Left lung (tissue), 10 donors: ENCODE results near the gene CCL4. TPM values are rescaled to one million over a fixed set of nuclear protein-coding genes. Genes with fewer than 3 reads are reported as not detected.
"Not testable (repeated sequence)": the region's sequence is repeated elsewhere in the genome, so short reads cannot be mapped to it uniquely, and the experiment has no call there.

Source experiments
- ATAC-seq: fragments of 200-7000 bp; cut with Tn5 transposase; one replicate; pipeline ENCODE4 v1.9.1; 2020; ENCODE audit warnings: moderate library complexity
- DNase-seq, 4 donors: peaks; one replicate each; pipeline ENCODE4 v3.0.0-alpha.2; 2013 to 2020
- H3K27ac ChIP-seq, 2 donors: fragments of 200-600 bp; sonication (generic) in 1 of 2; one replicate each; pipeline versions ENCODE4 v1.5.0 to v1.8.0; 2020 to 2021
- H3K27me3 ChIP-seq, 2 donors: fragments of 200-600 bp; sonication (generic) in 1 of 2; one replicate each; pipeline versions ENCODE4 v1.5.0 to v1.8.0; 2020 to 2021
- H3K36me3 ChIP-seq, 2 donors: fragments of 200-600 bp; sonication (generic) in 1 of 2; one replicate each; pipeline versions ENCODE4 v1.5.0 to v1.8.0; 2020 to 2021
- H3K4me1 ChIP-seq, 2 donors: fragments of 200-600 bp; one replicate each; pipeline ENCODE4 v1.8.0; 2021
- H3K4me3 ChIP-seq, 2 donors: fragments of 200-600 bp; sonication (generic) in 1 of 2; one replicate each; pipeline versions ENCODE4 v1.5.0 to v1.8.0; 2020 to 2021; ENCODE audit warnings: mild to moderate bottlenecking in 1 of 2
- H3K9me3 ChIP-seq, 2 donors: fragments of 200-600 bp; sonication (generic) in 1 of 2; one replicate each; pipeline versions ENCODE4 v1.5.0 to v1.8.0; 2020 to 2021
- intact Hi-C, 2 donors: fragments of 100-400 bp; cut with DNase I; formaldehyde crosslinking; loops; one replicate each; pipeline versions ENCODE4 v1.11.2 to v1.14.2; 2022
- polyA plus RNA-seq, 6 donors: library from polyadenylated mRNA; unstranded; fragments of 120-200 nt; gene quantifications; one replicate each; pipeline ENCODE4 v1.2.1, GENCODE V29; 2013; ENCODE audit not compliant: insufficient read length in 6 of 6
- total RNA-seq, 2 donors: library from RNA; stranded (reverse); fragmentation: NEBNext Ultra II Directional; extraction: Animal tissue kit (Norgen Biotek cat#: 25700); gene quantifications; one replicate each; pipeline ENCODE4 v1.2.1, GENCODE V29; 2021
- TF ChIP-seq, protein P1 (sequence below), 2 donors: fragments of 200-600 bp; sonication (generic) in 1 of 2; IDR thresholded peaks; one replicate each; pipeline versions ENCODE4 v1.5.0 to v1.8.0; 2021; ENCODE audit warnings: antibody characterized with exemption in 2 of 2
- donor health status: DM: no; HTN: yes; CAD: no.
- donor health status: DM: no; HTN: no; CAD: no.

The CCL4 gene
- total and polyA plus RNA-seq, 8 donors, result 0.72 to 62.0 (median 6.6) TPM

DNA sequence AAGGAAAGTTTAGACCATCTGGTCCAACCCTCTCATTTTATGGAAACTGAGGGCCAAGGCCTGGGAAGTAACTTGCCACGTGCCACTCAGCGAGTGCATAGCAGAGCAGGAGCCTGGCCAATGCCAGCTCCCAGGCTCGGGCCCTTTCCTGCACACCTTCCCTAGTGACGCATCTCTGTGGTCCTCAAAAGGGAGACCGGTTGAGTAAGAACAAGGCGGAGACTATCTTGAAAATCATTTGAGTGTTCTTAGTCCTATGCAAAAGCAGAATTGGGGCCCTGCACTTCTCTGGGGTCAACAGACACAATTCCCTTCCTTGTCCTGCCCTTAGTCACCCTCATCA lies 2.8 kb downstream of the CCL4 start:
- no peak overlapping the region for H3K27ac ChIP-seq
- H3K9me3 ChIP-seq, result no peaks in the 10 kb centered on the region
- no peaks in the 10 kb centered on the region for H3K27me3 ChIP-seq
- peaks cover 0 to 51% of the 10 kb centered on the region in 2 donors for H3K4me1 ChIP-seq
- ATAC-seq (no peak), DNase-seq (no peak)
- intact Hi-C loops, result no loop called here
- H3K4me3 ChIP-seq, result no peak overlapping the region
- TF ChIP-seq, protein P1, sequence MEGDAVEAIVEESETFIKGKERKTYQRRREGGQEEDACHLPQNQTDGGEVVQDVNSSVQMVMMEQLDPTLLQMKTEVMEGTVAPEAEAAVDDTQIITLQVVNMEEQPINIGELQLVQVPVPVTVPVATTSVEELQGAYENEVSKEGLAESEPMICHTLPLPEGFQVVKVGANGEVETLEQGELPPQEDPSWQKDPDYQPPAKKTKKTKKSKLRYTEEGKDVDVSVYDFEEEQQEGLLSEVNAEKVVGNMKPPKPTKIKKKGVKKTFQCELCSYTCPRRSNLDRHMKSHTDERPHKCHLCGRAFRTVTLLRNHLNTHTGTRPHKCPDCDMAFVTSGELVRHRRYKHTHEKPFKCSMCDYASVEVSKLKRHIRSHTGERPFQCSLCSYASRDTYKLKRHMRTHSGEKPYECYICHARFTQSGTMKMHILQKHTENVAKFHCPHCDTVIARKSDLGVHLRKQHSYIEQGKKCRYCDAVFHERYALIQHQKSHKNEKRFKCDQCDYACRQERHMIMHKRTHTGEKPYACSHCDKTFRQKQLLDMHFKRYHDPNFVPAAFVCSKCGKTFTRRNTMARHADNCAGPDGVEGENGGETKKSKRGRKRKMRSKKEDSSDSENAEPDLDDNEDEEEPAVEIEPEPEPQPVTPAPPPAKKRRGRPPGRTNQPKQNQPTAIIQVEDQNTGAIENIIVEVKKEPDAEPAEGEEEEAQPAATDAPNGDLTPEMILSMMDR (IDR thresholded peaks at IDR 0.05), result no peak
- H3K36me3 ChIP-seq, result no peaks in the 10 kb centered on the region

DNA sequence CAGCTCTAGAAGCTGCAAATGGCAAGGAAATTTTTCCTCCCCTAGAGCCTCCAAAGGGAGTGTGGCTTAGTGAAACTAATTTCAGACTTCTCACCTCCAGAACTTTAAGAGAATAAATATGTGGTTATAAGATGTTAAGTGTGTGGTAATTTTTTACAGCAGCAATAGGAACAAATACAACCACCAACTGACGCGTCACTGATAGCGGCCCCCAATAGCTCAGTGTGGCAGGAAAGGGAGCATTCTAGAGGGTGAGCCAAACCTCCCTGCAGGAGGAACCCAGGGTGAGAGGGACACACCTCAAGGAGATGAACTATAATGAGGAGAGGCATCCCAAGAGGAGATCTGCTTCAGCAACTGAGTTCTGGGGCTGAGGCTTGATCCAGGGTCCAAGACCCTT lies 4.0 kb downstream of the CCL4 start:
- Histone ChIP-seq H3K9me3 (peaks cover 0 to 2% of the 10 kb centered on the region in 2 donors), H3K36me3 (no peaks in the 10 kb centered on the region), H3K4me1 (peaks cover 0 to 48% of the 10 kb centered on the region in 2 donors), H3K4me3 (no peak overlapping the region), H3K27ac (peak overlapping the region in 1 of 2 donors; percentile 45), H3K27me3 (no peaks in the 10 kb centered on the region)
- intact Hi-C loops, result no loop called here
- DNase-seq, result no peak
- no peak for ATAC-seq
- TF ChIP-seq, protein P1 (IDR thresholded peaks at IDR 0.05), result no peak

DNA sequence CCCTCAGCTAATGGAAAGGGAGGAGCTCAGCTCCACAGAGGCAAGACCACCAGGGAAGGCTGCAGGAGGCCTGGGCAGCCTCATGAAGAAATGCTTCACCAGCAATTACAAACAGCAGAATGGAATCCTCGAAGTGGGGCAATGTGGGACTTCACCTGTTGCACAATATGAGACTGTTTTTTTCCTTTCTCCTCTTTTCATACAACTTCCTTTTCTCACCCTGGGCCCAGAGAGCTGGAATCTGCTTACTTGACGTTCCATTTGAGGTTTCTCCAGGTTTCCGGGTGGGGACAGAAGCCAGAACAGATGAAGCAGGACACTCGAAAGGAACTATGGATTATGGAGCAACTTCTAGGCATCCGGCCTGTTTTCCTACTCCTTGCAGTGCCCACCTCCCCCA lies 4.6 kb downstream of the CCL4 start:
- not testable (repeated sequence) for ATAC-seq, DNase-seq

DNA sequence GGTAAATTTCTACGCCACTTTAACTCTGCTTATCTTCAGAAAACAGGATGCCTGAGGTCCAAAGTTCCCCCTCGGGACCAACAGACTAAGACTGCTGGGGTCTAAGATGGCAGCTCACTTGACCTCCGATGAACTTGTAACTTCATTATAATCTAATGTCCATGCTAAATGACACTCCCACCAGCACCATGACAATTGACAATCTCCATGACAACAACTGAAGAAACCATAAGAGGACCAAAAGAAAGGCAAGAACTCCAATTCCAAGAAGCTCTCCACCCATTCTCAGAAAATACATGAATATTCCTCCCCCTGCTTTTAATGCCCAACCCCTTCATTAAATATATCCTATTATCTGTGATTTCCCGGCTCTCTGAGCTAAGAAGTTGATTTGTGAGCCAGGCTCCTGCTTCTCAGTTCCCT lies 7.5 kb downstream of the CCL4 start:
- intact Hi-C loops, result no loop called here
- H3K27ac ChIP-seq, result no peak overlapping the region
- ATAC-seq, result no peak

More for the DNA sequence above, 4.6 kb downstream of the CCL4 start:
- H3K4me3 ChIP-seq, H3K9me3 ChIP-seq, intact Hi-C loops, H3K27me3 ChIP-seq, H3K36me3 ChIP-seq: not testable (repeated sequence)
- Histone ChIP-seq H3K27ac (peak overlapping the region in 1 of 2 donors; percentile 45), H3K4me1 (peaks cover 0 to 42% of the 10 kb centered on the region in 2 donors)

DNA sequence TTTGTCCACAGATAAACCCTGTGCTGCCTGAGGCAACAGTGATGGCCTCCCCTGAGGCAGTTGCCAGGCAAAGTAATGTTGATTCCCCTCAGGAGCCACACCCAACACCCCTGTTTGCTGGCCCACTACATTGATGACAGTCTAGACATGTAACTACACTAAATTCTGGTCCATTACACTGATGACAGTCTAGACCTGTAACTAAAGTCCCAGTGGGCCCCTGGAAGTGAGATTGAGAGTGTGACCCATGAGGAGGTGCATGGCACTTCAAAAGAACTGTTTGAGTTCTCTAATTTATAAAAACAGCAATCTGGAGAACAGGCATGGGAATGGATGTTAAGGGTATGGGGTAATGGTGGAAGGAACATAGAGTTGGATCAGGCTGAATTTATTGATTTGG lies 8.9 kb downstream of the CCL4 start:
- peaks cover 0 to 16% of the 10 kb centered on the region in 2 donors for H3K4me1 ChIP-seq
- no peak overlapping the region for H3K27ac ChIP-seq
- ATAC-seq, result no peak
- DNase-seq, result no peak
- no peak overlapping the region for H3K4me3 ChIP-seq
- intact Hi-C loops, result no loop called here
- H3K27me3 ChIP-seq, result no peaks in the 10 kb centered on the region
- no peaks in the 10 kb centered on the region for H3K36me3 ChIP-seq
- TF ChIP-seq, protein P1 (IDR thresholded peaks at IDR 0.05), result no peak
- peaks cover 0 to 5% of the 10 kb centered on the region in 2 donors for H3K9me3 ChIP-seq

More for the DNA sequence above, 7.5 kb downstream of the CCL4 start:
- Histone ChIP-seq H3K4me1 (peaks cover 0 to 31% of the 10 kb centered on the region in 2 donors), H3K36me3 (no peaks in the 10 kb centered on the region), H3K9me3 (peaks cover 0 to 5% of the 10 kb centered on the region in 2 donors), H3K27me3 (no peaks in the 10 kb centered on the region), H3K4me3 (no peak overlapping the region)
- TF ChIP-seq, protein P1 (IDR thresholded peaks at IDR 0.05), result no peak
- no peak for DNase-seq

DNA sequence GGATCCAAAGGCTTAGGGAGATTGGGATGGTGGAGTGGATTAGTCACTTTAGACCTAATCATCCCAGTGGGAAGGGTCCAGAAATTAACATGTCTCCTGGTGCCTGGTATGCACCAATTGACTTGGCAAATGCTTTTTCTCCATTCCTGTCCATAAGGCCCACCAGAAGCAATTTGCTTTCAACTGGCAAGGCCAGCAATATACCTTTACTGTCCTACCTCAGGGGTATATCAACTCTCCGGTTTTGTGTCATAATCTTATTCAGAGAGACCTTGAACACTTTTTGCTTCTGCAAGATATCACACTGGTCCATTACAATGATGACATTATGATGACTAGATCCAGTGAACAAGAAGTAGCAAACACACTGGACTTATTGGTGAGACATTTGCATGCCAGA lies 9.5 kb downstream of the CCL4 start:
- DNase-seq, H3K36me3 ChIP-seq, ATAC-seq, H3K27me3 ChIP-seq, H3K4me3 ChIP-seq, intact Hi-C loops, H3K9me3 ChIP-seq, H3K27ac ChIP-seq: not testable (repeated sequence)
- peaks cover 0 to 10% of the 10 kb centered on the region in 2 donors for H3K4me1 ChIP-seq

DNA sequence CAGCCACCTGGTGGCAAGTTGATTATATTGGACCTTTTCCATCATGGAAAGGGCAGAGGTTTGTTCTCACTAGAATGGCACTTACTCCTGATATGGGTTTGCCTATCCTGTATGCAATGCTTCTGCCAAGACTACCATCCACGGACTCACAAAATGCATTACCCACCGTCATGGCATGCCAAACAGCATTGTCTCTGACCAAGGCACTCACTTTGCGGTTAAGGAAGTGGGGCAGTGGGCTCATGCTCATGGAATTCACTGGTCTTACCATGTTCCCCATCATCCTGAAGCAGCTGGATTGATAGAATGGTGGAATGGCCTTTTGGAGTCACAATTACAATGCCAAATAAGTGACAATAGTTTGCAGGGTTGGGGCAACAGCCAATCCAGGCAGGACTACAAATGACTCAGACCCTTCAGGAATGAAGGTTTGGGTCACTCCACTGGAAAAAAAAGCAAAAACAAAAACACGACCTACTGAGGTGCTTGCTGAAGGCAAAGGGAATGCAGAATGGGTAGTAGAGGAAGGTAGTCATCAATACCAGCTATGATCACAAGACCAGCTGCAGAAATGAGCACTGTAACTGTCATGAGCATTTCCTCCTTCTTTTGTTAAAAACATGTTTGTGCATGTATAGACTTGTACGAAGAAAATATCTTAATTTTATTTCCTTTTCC lies 11.5 kb downstream of the CCL4 start:
- ATAC-seq, H3K27ac ChIP-seq, H3K9me3 ChIP-seq, intact Hi-C loops, H3K4me1 ChIP-seq, H3K36me3 ChIP-seq, DNase-seq, H3K4me3 ChIP-seq, H3K27me3 ChIP-seq: not testable (repeated sequence)

DNA sequence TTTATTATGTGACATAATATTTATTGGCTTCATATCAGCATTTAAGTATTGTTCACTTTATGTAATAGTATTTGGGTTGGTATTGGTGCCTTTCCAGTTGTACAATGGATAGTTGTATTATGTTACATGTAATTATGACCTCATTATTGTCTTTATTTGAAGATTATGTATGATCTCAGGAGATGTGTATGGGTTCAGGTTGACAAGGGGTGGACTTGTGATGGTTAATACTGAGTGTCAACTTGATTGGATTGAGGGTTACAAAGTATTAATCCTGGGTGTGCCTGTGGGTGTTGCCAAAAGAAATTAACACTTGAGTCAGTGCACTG lies 12.0 kb downstream of the CCL4 start:
- H3K4me1 ChIP-seq, H3K27ac ChIP-seq, ATAC-seq, intact Hi-C loops, H3K36me3 ChIP-seq, H3K27me3 ChIP-seq, DNase-seq, H3K9me3 ChIP-seq, H3K4me3 ChIP-seq: not testable (repeated sequence)
